Measurements from ENCODE around the gene CREB3L2. TPM values are rescaled to one million over a fixed set of nuclear protein-coding genes. Genes with fewer than 3 reads are reported as not detected.

The CREB3L2 gene
- total and polyA plus RNA-seq, 2 donors (not counting 1 experiment from before 2014, with no cell fraction given) = 13.8 to 25.1 TPM

- Histone ChIP-seq H3K36me3 (replicated peaks in 1 of 2; ENCODE audit: control extremely low read depth in 1 of 2, control insufficient read depth in 1 of 2, extremely low read depth in 1 of 2, insufficient read depth in 2 of 2, low read length in 1 of 2) (no peaks in the 10 kb centered on the region), H3K27me3 (replicated peaks in 1 of 4; ENCODE audit: control extremely low read depth in 1 of 4, control insufficient read depth in 3 of 4, insufficient read depth in 4 of 4, low read length in 3 of 4) (no peaks in the 10 kb centered on the region), H4K20me1 (ENCODE audit: control insufficient read depth, insufficient read depth, low read length, poor library complexity, severe bottlenecking) (peaks cover 23% of the 10 kb centered on the region), H3K4me2 (replicated peaks; ENCODE audit: low read depth, low read length, poor library complexity, severe bottlenecking) (no peak overlapping the region), H2AFZ (ENCODE audit: insufficient read depth, low read depth, low read length, poor library complexity, severe bottlenecking) (no peak overlapping the region), H3K79me2 (ENCODE audit: control insufficient read depth, insufficient read depth, low read length) (peaks cover 33% of the 10 kb centered on the region), H3K27ac (ENCODE audit: low read length in 2 of 2) (no peak overlapping the region), H3K9ac (ENCODE audit: low read length) (no peak overlapping the region), H3K4me3 (ENCODE audit: control extremely low read depth in 1 of 5, extremely low read depth in 1 of 5, insufficient read depth in 1 of 5, low read depth in 2 of 5, low read length in 4 of 5) (no peak overlapping the region), H3K4me1 (ENCODE audit: control insufficient read depth in 2 of 2, insufficient read depth in 2 of 2, low read length in 2 of 2) (no peaks in the 10 kb centered on the region), H3K9me3 (ENCODE audit: control extremely low read depth in 1 of 3, control insufficient read depth in 2 of 3, insufficient read depth in 1 of 3, low read length in 2 of 3) (no peaks in the 10 kb centered on the region)
- POLR2A ChIA-PET = no interaction called here
- H3K4me1 Mint-ChIP-seq = peaks cover 9% of the 10 kb centered on the region
- WGBS (ENCODE audit: insufficient coverage) = 93% methylated on average over 11 of the region's 12 CpGs
- H3K9me3 Mint-ChIP-seq (ENCODE audit: insufficient read depth) = no peaks in the 10 kb centered on the region
- CTCF ChIA-PET = interaction anchor here (0.9 to 1.0 kb wide), 2 partner anchors 40 to 42 kb away, joined by 3 to 4 read pairs; no protein-coding TSS in a partner anchor
- DNase-seq (no peak), ATAC-seq (ENCODE audit: low read depth) (no peak)
- H3K27ac Mint-ChIP-seq = no peak overlapping the region
- TF ChIP-seq EZH2 (IDR thresholded peaks at IDR 0.05; ENCODE audit: borderline replicate concordance, insufficient read depth, low read depth, low read length, poor library complexity, severe bottlenecking) = no peak
- TF ChIP-seq CTCF (IDR thresholded peaks at IDR 0.05) = no peak
- H3K27me3 Mint-ChIP-seq = no peaks in the 10 kb centered on the region
- intact Hi-C loops (cut with micrococcal nuclease) = no loop called here
- H3K4me3 Mint-ChIP-seq = no peak overlapping the region
These were observed 34.5 kb downstream of the CREB3L2 start for GRCh38 chr7:137967143-137968018.

GRCh38 chr7:137966641-137967142 lies 35.2 kb downstream of the CREB3L2 start:
- H4K20me1 ChIP-seq (ENCODE audit: control insufficient read depth, insufficient read depth, low read length, poor library complexity, severe bottlenecking) = peaks cover 18% of the 10 kb centered on the region

More at GRCh38 chr7:137966641-137967142, 35.2 kb downstream of the CREB3L2 start:
- H3K4me2 ChIP-seq (replicated peaks; ENCODE audit: low read depth, low read length, poor library complexity, severe bottlenecking) = no peak overlapping the region
- no peak overlapping the region for H2AFZ ChIP-seq (ENCODE audit: insufficient read depth, low read depth, low read length, poor library complexity, severe bottlenecking)
- intact Hi-C loops (cut with micrococcal nuclease) = no loop called here
- TF ChIP-seq EZH2 (IDR thresholded peaks at IDR 0.05; ENCODE audit: borderline replicate concordance, insufficient read depth, low read depth, low read length, poor library complexity, severe bottlenecking) = no peak
- H3K79me2 ChIP-seq (ENCODE audit: control insufficient read depth, insufficient read depth, low read length) = peaks cover 33% of the 10 kb centered on the region
- H3K9me3 ChIP-seq (ENCODE audit: control extremely low read depth in 1 of 3, control insufficient read depth in 2 of 3, insufficient read depth in 1 of 3, low read length in 2 of 3) = no peaks in the 10 kb centered on the region
- no peak overlapping the region for H3K27ac Mint-ChIP-seq
- H3K4me3 Mint-ChIP-seq = no peak overlapping the region
- ATAC-seq (ENCODE audit: low read depth) (no peak), DNase-seq (no peak)
- H3K27me3 Mint-ChIP-seq = no peaks in the 10 kb centered on the region
- ChIA-PET POLR2A (no interaction called here), CTCF (interaction anchor here (0.6 kb wide), 1 partner anchor 33 kb away, joined by 4 read pairs; no protein-coding TSS in a partner anchor)
- H3K4me3 ChIP-seq (ENCODE audit: control extremely low read depth in 1 of 5, extremely low read depth in 1 of 5, insufficient read depth in 1 of 5, low read depth in 2 of 5, low read length in 4 of 5) = no peak overlapping the region
- H3K4me1 Mint-ChIP-seq = peaks cover 12% of the 10 kb centered on the region
- H3K27me3 ChIP-seq (replicated peaks in 1 of 4; ENCODE audit: control extremely low read depth in 1 of 4, control insufficient read depth in 3 of 4, insufficient read depth in 4 of 4, low read length in 3 of 4) = no peaks in the 10 kb centered on the region
- H3K9ac ChIP-seq (ENCODE audit: low read length) = no peak overlapping the region
- no peaks in the 10 kb centered on the region for H3K4me1 ChIP-seq (ENCODE audit: control insufficient read depth in 2 of 2, insufficient read depth in 2 of 2, low read length in 2 of 2)
- H3K27ac ChIP-seq (ENCODE audit: low read length in 2 of 2) = no peak overlapping the region
- no CpG with 5 or more reads among the region's 4 CpGs for WGBS (ENCODE audit: insufficient coverage)
- H3K36me3 ChIP-seq (replicated peaks in 1 of 2; ENCODE audit: control extremely low read depth in 1 of 2, control insufficient read depth in 1 of 2, extremely low read depth in 1 of 2, insufficient read depth in 2 of 2, low read length in 1 of 2) = no peaks in the 10 kb centered on the region
- no peaks in the 10 kb centered on the region for H3K9me3 Mint-ChIP-seq (ENCODE audit: insufficient read depth)

Data from B cell (primary cell).